NCI-H226 (cell line): ENCODE data around the gene ZEB2.

Experiments used
- DNase-seq: peaks from one replicate; pipeline ENCODE4 v3.0.0-alpha.2; 2015

The ZEB2 gene

DNA sequence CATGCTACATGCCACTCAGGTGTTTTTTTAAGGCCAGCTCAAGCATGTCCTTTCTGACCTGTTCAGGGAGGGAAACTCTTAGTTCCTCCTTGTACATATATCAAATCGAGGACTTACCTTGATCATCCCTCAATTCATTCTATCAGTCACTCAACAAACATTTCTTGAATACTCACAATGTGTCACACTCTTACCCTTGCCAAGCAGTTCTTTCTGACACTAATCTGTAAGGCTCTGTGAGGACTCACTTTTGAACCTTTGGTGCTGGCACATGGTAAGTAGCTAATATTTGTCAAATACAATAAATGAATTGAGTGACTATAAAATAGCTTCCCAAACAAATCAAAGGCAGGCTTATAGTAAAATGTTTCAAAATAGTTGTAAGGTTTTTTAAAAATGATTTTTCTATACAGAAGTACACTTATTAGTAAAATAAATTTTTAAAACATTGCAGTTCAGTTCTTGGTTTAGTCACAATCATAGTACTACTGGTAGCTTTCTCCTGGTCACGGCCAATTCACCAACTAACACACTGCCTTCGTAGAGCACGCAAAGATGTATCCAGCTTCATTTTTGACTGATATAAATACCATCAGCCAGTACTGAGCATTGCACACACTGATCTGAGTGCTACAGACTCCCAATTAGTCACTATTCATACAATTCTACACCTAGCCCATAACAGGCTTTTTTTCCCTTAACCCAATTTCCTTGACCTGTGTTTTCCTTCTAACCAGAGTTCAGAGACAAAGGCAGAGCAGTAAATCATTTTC, 50.9 kb downstream of the ZEB2 start:
- no peak for DNase-seq

DNA sequence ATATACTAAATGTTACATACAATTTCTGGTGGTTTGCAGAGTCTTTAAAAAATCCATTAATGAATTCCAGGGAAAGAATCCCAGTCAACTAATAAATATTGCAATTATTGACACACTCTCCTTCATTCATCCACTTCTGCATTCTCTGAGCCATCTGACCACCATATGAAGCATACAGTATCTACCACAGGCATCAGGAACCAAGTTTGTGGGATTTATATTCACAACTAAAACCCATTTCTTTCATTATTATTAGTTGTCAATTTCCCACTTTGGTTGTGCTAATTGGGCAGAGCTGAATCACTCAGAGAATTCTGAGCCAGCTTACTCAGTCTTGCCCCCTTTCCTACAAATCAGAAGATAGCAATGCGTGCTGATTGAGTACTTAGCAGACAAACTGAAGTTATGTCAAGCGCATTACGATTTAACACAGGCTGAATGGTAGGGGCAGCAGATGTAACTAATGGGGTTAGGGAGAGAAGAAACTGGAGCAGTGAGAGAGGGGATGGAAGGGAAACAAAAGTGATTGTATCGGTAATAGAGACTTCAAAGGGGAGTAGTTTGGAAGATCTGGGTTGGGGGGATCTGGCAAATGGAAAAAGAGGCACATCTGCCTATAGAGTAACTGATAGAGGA, 52.3 kb downstream of the ZEB2 start:
- no peak for DNase-seq

DNA sequence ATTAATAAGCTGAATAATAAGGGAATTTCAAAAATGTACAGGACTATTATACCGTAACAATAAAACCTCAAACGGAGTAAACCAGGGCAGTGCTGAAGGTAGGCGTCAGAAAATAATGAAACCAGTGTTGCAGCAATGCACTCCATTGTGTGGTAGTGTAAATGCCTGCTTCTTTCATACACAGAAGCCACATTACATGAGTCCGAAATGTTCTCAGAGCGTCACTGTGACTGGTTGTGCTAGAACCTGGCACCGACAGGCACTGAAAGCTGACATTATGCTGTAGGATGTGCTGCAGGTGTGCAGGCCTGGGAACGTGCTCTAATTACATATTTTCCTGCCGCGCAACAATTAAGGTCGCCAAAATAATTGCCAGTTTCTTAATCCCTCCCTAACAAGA, 53.3 kb downstream of the ZEB2 start:
- no peak for DNase-seq

DNA sequence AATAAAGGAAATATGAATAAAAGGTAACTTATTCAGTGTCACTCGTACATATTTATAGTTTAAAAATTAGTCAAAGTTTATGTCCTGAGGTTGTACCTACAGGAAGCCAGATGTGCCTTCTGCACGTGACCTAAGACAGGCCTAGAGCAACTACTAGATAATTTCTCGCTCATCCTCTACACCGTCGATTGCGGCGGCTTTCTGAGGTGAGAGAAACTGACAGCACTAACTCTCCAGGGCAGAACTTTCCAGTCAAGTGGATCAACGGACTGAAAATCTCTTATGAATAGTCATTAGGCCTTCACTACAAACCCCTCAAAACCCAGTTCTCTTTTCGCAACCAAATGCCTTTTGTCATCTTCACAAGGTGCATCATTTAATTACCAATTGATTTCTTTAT, 54.2 kb downstream of the ZEB2 start:
- no peak for DNase-seq

DNA sequence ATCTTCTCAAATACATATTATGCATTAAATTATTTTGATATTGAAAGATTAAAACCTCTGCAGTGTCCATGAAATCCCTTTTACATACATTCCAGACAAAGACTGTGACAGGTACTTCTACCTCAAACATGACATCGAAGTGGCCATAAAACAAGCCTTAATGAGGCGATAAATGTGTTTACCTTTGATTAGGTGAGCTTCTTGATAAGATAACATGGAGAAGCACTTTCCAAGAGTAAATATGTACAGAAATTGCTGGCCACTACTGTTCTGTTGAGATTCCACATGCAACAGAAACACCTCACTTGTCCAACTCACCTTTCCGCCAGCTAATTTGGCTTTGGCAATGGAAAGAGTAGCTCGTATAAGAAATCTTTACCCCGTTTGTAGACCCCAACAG, 55.2 kb downstream of the ZEB2 start:
- DNase-seq, result no peak

DNA sequence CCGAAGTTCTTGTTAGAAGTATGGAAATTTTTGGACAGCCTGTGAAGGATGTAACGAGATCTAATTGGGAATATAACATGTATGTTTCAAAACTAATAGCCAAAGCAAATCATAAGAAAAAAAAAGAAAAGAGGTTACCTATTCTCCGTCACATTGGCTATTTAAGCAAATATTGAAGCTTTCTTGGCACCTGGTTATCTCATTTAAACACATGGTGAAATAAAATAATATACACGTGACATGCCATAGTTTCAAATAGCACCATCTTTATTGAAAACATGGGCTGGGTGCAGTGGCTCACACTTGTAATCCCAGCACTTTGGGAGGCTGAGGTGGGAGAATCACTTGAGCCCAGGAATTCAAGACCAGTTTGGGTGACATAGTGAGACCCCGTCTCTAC, 56.7 kb downstream of the ZEB2 start:
- DNase-seq, result no peak

DNA sequence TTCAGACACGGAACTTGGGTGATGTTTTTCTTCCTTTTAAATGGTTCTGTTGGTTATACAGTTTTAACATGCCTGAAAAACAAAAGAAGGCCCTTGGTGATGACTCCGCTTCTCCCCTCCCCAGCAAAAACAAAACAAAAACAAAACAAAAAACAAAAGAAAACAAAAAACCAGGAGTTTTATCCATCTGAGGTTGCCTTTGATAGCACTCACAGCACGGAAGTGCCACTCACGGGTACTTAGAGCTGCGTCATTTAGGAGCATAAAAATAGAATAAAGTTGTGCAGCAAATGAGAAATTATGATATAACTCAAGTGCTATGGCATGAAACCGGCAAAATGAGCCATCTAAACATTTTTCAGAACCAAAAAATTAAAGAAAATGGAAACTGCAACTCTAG, 57.7 kb downstream of the ZEB2 start:
- no peak for DNase-seq

DNA sequence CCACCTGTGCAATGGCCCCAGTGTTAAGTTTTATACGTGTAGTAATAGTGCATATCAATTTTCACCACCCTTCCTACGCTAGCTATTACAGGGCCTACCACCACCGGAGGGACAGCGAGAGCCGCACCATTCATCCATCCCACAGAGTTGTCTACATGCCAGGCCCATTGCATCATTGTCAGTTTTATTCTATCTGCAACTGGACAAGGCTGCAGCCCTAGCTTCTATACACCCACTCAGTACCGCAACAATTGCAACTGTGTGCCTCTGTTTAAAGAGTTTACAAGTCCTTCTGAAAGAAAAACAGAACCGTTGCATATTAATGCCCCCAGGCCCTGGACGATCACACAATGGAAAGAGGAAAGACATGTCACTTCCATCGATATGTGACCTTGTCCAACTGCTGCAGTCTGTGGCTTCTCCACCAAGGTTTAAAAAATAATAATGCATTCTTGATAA, 58.6 kb downstream of the ZEB2 start:
- no peak for DNase-seq

DNA sequence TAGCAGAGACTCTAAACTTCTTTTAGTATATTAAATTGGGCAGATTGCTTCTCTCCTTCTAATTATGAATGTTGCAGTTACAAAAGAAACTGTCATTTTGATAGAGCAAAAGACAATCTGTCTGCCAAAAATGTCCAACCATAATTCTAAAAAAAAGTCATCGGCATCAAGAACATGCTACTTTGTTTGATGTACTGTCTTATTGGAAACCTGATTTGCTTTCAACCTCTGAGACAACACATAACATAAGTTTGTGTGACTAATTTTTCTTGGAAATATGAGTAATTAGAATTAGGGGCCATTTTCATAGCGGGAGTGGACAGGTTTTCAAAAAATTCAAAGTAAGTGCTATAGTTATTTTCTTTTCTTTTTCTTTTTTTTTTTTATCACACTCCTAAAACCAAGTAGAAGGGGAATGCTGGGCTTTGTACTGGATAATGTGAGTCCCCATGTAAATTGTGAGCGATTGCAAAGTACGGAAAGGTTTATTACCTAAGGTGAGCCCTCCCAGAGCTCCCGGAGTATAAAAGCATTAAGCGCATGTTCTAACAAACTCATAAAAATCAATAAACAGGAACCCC, 59.1 kb downstream of the ZEB2 start:
- DNase-seq, result no peak

DNA sequence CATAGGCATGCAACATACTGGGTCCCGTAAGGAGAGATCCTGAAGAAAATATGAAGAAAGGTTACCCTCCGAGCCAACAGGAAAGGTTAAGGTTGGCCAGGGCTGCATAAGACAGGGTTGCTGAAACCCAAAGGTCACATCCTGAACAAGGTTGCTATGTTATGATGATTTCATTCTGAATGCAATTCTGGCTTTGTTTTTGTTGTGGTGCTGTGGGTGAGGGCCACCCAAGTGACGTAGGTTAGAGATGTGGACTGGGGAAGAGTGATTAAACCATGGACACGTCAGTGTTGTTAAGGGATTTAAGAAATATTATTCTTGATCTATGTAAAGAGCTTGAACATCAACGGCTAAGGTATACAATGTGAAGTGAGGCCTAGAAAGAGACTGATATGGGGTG, 60.0 kb downstream of the ZEB2 start:
- no peak for DNase-seq

DNA sequence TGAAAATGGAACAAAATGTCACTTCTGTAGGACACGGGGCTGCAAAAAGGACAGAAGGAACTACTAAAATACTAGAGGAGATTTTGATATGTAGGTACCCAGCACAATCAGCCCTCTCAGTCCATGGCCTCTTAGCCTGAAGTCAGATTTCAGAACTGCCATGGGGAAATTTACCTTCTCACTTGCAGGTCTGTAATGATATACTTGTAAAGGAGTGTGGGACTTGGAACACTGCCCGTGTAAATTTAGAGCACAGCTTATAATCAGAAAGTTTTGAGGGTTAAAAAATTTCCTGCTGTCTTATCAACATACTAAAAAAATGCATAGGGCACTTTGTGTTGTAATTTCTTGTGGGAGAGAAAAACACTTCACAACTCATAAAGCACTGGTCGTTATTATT, 60.6 kb downstream of the ZEB2 start:
- no peak for DNase-seq

DNA sequence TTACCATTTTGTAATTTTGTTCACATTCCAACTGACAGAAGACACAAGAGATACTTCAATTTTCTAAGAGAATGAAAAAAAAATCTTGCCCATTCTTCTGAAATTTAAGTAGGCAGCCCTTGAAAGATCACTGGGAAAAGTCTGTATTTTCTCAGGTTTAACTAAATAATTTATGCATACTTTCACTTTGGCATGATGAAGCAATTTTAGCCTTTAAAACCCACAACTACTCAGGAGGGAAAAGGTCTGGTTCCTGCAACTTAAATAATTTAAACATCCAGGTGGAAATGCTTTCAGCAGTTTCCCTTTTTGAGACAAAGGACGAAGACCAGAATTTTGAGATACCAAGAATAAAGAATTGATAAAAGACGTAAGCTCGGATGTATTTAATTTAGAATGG, 61.4 kb downstream of the ZEB2 start:
- DNase-seq, result no peak

DNA sequence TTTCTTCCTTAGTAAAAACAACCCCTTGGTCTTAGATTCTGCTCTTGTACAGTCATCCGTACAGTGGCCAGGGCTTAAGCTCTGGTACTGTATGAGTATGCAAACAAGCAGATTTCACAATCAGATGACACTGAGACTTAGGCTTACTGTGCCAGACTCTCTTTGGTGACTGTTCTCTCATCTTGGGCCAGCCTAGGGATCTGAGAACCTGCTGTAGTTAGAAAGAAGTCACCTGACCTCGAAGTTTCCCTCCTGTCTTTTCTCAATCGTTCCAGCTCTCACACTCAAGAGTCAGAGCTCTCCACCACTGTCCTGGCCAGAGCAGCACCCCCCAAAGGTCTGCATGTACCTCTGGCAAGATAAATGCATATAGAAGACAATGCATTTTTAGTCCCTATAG, 63.2 kb downstream of the ZEB2 start:
- no peak for DNase-seq

DNA sequence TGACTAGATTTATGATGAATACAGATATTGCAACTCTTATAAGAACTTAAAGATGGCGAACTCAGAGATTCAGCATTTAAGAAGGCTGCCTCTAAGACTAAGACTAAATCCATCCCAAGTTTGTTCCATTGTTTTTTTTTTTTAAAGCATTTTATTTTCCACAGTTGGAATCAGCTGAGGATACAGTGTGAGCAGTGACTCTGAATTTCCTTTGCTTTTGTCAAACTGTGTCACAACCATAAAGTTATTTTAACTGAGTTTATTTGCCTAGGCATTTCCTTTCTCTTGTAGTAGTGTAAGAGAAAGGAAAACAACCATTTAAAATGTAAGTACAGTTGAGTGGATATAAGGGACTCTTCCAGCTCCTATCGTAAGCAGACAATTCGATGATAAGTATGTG, 63.9 kb downstream of the ZEB2 start:
- no peak for DNase-seq

DNA sequence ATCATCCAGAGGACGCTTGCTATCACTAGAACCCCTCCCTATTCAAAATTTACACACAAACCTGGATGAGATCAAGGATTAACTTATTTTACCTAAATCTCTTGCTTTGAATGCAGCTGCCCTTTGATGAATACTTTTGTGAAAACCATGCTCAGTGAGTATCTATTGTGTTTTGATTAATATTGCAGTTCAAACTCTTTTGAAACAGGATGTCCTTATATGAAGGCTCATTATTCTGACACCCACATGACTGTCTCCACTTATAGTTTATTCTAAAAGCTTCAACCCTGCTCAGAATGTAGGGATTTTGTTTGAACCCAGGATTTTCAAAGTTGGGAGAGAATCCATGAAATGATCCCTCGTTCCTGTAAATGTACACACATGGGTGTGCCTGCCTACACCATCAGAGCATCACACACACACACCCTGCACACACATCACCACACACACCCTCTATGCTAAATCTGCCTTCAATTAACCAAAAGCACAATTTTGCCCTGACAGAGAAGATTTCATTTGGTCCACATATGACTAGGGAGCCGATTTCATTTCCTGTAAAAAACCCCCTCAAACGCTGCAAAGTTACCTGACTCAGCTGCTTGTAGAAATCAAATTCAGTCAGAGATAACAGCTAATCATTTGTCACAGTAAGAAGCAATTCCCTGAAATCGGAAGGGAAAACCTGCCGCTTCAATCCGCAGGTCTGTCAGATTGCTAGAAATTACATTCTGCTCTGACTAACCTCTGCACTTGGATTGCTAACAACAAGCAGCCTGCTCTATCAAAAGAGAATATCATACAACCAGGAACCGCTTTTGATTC, 65.2 kb downstream of the ZEB2 start:
- DNase-seq, result no peak

DNA sequence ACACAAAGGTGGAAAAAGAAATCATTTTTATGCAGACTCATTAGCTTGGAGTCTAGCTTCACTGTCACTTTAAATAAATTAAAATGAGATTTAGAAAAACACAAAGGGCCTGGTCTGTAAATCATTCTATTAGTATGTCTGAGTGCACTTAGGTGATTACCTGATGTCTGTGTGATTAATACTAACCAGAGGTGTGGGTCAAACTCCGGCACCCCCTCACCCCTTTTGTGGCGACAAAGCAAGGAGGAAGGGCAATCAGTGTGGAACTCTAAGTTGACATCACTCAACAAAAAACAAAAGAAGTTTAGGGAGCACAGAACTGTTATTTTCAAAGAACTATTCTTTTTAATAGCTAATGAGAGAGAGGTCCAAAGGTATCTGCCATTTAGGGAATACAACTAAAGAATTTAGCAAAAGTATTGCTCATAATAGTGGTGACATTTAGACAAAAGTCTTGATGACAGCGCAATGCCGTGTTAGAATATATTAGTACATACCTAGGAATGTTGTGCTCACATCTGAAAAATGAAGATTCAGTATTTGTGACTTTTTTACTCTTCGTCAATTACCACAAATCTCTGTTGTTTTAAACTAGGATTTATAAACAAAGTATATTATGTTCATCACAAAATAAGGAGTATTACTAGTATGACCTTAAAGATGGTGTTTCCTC, 66.3 kb downstream of the ZEB2 start:
- no peak for DNase-seq

DNA sequence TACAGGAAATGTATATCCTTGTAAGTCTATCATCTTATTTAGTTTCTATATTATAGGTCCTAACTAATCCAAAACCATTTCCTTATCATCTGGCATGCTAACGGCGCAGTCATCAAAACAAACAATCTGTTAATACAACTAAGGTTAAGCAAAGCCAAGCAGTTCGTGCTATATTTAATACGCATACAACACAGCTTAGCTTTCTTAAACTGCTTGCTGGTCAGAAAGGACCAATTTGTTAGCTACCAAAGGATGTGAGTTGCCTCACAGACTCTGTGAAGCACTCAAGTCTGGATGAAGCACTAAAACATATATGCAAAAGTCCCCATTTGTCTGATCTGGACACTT, 67.0 kb downstream of the ZEB2 start:
- DNase-seq, result no peak

DNA sequence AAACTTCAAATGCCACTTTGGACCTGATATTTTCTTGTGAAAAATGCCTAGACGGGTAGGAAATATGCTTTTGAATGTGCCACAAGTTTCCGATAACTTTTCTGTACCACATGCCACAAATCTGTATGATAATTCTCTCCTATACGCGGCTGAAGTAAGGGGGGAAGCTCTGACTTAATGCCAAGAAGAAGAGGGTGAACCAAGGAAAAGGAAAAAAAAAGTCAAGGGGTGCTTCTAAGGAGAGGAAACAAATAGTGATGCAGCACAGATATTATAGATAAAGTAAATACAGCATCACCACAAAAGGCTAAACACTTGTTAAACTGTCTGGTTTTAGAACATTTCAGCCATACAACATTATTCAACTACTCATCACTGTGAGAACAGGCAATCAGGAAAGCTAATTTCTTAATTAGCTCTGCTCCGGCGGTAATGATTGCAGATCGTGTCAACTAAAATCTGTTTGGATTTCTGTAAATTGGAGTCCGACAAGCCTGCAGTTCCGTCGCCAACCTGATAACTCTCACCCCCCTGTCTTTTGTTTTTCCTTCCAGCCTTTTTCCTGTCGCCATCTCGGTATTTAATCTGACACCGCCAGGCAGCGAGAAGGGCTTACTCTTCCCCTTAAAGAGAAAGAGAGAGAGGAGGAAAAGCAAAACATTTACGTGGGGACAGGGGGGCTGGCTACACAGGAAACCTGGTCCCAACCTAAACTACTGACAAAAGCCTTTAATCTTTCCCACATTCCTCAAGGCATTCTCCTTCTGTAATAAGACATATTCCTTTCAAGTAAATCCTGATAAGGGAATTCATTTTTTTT, 67.5 kb downstream of the ZEB2 start:
- no peak for DNase-seq

DNA sequence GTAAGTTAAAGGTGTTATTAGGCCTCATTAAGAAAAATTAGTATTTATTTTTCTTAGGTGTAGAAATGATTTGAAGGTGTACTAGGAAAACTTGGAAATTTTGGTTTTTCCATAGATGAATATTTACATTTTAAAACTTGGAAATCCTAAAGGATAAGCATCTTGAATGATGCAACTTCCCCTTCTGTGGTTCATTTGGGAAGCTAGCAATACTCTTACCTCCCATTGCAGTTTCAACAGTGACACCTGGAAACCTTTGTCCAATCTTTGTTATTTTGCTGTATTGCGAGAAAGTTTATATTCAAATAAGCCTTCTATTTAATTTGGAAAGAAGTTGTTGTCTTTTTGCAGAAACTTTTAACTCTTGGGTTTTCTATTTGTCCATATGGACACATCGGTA, 68.5 kb downstream of the ZEB2 start:
- no peak for DNase-seq

DNA sequence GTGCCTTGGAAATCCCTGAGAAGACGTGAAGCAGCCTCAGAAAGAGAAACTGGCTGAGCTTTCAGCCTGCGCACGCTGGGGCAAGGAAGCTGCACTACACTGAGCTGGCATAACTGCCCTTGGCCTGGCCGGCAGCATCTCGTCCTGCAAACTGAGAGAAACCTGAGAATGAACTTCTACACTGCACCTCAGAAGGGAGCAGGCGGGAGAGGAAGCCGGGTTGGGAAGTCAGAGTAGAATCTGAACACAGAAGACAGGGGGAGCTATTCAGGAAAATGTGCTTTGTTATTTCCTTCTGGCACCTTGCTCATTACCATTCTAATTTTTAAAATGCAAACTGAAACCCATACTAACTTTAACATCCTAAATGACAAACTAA, 70.9 kb downstream of the ZEB2 start:
- DNase-seq, result no peak

DNA sequence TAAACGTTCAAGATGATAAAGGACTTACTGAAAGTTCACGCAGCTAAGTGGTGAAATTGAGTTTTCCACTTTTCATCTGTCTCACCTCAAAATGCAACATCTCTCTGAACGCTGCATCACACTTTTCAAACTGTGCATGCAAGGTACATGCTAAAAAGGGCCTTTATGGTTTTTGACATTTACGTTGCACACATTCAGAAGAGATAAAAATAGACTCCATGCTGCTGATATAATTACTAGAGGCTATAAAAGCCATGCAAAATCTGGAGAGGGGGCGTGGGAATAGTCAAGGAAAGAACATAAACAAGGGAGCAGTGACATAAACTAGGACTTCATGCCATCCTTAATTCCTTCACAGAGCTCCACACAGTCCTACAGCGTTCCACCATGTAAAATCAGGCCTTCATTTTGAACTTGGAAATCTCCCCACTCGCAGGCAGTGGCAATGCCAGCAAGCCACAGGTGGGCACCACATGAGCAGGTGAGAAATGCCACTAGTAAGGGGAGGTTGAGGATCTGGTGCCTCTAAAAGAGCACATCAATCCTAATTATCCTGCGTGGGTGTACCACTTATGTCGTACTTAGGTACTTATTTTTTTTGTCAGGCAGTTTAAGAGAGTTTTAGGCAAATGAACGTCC, 71.4 kb downstream of the ZEB2 start:
- no peak for DNase-seq

DNA sequence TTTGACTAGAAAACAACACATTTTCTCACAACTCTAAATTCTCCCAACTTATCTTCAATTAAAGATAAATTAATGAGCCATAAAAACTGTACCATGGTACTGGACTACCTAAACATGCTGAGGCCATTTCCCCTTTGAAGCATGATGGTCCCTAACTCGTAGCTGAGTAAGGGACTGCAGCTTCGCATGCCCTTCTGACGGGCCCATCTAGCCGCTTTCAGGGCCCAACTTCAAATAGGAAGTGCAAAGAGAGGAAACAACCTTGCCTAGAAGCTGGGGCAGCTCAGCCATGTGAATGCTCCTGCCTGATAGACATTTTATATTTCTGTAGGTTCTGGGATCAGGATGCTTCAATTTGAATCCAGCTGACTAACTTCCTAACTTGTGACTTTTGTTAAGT, 72.4 kb downstream of the ZEB2 start:
- DNase-seq, result no peak
